Hepatocyte (in vitro differentiated cells): ENCODE results near the gene TUBG1.

Experiments
- CTCF ChIP-seq: fragments of 200-600 bp; sonication (generic); IDR thresholded peaks from 2 replicates; pipeline ENCODE4 v1.5.1; 2016; ENCODE audit warnings: antibody characterized with exemption, mild to moderate bottlenecking; ENCODE audit not compliant: poor library complexity
- EZH2 ChIP-seq: fragments of 200-600 bp; sonication (generic); IDR thresholded peaks from 2 replicates; pipeline ENCODE4 v1.6.1; 2016; ENCODE audit warnings: antibody characterized with exemption, mild to moderate bottlenecking, borderline replicate concordance
- EZH2phosphoT487 ChIP-seq: fragments of 200-600 bp; sonication (generic); IDR thresholded peaks from one replicate; pipeline ENCODE4 v1.6.1; 2018; ENCODE audit warnings: antibody characterized with exemption, mild to moderate bottlenecking, low read depth, moderate library complexity; ENCODE audit not compliant: unreplicated experiment, severe bottlenecking

- peak; percentile 38 for TF ChIP-seq CTCF
- TF ChIP-seq EZH2: no peak
- no peak for TF ChIP-seq EZH2phosphoT487
Measured at GRCh38 chr17:42577532-42578281, 31.8 kb upstream of the TUBG1 start, which contains the start of gene PSMC3IP.
